SK-MEL-5 (cell line): ENCODE results near the gene SAMD4A. TPM values are rescaled to one million over a fixed set of nuclear protein-coding genes. Genes with fewer than 3 reads are reported as not detected.

Experiments used
- DNase-seq: peaks from one replicate; pipeline ENCODE4 v3.0.0-alpha.2; 2016; ENCODE audit warnings: low read depth, low spot score
- in situ Hi-C: cut with HindIII; loops from 2 replicates; pipeline ENCODE4 v1.10.0; 2016; ENCODE audit warnings: low sequenced_read_pairs, high pct_unique_total_duplicates, low pct_unique_long_range_greater_than_20kb
- total RNA-seq: library from RNA; depleted of rRNA; stranded (reverse); fragments of >200 nt; shearing (Covaris generic); gene quantifications from 2 replicates; pipeline ENCODE4 v1.2.3, GENCODE V29; 2014

SAMD4A gene
- total RNA-seq, 1 experiment from 2014 or later: 16.2 TPM

DNA sequence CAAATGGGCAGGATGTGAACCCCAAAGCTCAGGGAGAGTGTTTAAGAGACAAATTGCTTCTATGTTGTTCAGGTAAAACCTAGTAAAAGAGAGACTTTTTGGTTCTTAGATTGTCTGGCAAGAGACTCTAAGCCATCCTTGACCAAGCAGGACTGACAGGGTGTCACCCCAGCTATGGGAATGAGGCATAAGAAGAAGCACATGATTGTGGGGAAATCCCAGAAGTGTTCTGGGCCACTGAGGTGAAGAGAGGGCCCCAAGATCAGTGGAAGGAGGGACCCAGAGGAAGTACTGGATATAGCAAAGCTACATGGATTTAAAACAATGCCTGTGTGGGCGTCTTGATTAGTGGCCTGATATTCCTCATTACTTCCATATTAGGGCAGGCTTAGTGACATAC lies 99.0 kb downstream of the SAMD4A start:
- no peak for DNase-seq
- in situ Hi-C loops: no loop called here

GRCh38 chr14:54667026-54667744 lies 100.3 kb downstream of the SAMD4A start:
- no peak for DNase-seq
- in situ Hi-C loops: no loop called here

- in situ Hi-C loops: no loop called here
- no peak for DNase-seq
Measured at GRCh38 chr14:54667764-54668163, 100.8 kb downstream of the SAMD4A start.

DNA sequence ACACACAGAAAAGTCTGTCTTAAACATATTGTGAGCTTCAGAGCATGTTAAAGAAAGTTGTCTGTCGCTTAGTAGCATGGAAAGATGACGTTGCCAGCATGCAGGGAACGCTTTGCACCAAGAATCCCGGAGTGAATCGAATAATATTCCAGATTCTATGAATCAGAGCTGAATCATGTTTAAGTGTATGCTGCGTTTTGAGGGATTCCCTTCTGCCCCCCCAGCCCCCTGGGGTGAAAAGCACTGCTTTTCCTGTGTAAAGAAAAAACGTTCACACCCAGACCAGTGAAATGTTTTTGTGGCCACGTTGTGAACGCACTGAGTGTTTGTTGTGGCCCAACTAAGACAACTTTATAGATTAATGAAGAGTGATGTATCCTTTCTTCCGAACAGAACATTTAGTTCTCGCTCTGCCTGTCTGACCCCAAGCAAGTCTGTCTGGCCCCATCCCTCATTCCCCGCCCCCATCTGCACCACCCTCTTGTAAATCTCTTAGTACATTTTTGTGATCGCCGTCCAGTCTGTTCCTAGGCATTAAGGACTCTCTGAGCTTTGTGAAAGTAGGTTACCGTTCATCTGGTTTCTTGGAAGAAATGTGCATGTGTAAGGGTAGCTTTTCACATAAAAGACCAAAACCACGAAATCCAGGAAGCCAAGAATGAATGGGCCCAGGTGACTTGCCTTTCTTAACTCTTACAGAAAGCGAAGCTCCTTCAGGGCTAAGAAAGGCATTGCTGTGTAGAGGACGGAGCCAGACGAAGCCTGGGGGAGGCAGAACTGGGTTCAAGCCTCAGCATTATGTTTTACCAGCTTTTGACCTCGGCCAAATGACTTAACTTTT lies 103.0 kb downstream of the SAMD4A start:
- DNase-seq: no peak

DNA sequence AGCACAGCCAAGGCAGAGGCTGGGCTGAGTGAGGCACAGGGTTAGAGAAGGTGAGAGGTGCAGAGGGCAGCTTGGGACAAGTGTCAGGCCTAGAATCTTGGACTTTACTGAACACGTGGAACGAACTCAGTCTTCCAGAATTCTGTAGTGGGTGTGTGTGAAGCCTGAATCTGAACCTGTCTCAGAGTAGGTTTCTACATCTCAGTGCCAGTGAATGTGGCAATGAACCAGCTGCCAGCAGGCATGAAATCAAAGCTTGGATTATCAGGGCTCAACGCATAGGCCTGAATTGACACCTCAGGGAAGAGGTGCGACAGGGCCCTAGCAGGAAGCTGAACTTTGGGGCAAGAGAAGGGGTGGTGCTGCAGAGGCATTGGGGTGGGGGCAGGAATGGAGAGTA lies 104.6 kb downstream of the SAMD4A start:
- DNase-seq: no peak
- in situ Hi-C loops: no loop called here

More for the DNA sequence above, 103.0 kb downstream of the SAMD4A start:
- in situ Hi-C loops: no loop called here

DNA sequence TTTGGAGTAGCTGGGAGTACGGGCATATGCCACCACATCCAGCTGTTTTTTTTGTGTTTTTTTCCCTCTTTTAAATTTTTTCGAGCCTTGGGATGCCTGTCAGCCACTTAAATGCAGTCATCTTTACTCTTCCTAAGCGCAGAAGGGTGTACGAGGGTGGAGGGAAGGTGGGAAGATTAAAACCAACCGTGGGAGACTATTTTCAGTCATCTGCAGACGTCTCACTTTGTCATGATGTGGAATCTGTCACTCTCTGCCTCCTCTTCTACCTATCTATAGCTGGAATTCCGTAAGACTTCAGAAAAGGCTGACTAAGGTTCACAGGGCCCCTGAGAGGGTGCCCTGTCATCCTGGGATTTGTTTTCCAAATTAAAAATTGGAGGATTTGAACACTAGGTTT lies 105.3 kb downstream of the SAMD4A start:
- no peak for DNase-seq

DNA sequence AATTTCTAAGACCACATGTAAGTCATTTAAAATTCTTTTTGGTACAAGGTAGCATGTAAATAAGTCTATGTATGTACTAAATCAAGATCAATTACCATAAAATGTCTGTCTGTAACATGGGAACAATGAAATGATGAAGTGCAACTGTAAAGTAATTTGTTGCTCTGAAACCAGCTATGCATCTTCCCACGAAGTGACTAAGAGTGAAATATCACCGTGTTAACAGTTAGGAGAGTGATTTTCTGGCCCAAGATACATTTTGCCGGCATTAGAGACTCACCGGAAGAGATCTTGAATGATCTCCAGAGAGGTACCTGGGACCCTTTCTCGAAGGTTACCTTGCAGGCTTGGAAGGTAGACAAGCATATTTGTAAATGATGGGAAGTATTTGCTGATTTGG lies 105.8 kb downstream of the SAMD4A start:
- no peak for DNase-seq
- in situ Hi-C loops: no loop called here

More for the DNA sequence above, 105.3 kb downstream of the SAMD4A start:
- in situ Hi-C loops: no loop called here

DNA sequence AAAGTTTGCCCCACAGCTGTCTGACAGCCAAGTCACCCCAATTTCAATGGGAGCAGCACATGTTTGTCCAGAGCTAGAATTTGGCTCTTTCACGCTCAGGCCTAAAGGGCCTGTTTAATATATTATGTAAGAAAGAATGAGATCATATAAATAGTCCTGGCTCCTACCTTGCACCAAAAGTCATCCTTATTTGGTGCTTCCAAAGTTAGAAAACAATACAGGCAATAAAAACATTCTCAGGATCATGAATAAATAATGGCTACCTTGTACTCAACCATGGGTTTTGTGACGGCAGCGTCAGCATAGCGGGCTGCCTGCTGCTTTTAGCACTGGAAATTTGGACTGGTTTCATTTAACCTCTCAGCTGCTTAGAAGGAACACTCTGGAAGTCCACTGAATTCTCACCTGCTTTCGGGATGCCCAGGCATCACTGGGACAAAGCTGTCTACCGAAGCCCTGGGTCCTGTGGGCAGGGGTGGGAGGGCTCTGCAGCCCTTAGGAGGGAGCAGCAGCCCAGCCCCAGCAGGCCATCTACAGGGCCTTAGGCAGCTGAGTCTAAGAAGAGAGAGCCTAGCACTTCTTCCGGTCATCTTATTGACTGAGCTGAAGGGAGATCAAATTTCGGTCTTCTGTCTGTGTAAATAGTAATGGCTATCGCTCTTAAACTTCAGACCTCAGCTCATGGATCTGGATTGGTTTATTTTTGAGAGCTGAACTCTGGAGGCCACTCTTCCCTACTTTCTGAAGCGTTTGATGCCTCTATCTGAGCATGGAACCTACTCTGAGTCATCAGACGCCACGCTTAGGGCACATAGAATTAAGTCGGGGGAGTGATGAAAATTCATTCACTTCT lies 106.5 kb downstream of the SAMD4A start:
- peak; percentile 43 for DNase-seq
- in situ Hi-C loops: no loop called here

GRCh38 chr14:54674046-54674741 lies 107.3 kb downstream of the SAMD4A start:
- in situ Hi-C loops: no loop called here
- DNase-seq: no peak

- no peak for DNase-seq
- in situ Hi-C loops: no loop called here
Measured at GRCh38 chr14:54675236-54676128, 108.6 kb downstream of the SAMD4A start.

GRCh38 chr14:54676812-54677708 lies 110.1 kb downstream of the SAMD4A start:
- in situ Hi-C loops: no loop called here
- DNase-seq: peak; percentile 63

DNA sequence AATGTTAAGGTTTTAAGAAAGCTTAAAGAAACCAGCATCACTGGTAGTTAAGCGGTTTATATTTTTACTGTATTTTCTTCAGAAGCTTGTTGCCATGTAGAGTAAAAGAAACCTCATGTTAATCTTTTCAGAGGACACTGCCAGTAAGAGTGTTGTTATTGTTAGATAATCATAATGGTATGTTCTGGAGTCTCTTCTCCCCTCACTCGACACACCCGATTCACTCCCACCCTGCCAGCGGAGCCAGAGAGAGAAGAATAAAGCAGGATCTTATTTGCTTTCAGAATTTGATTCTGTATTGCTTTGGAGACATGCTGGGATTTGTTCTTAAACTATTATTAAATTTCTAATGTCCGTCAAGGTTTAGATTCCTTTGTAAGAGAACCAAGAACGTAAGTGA lies 113.7 kb downstream of the SAMD4A start:
- no peak for DNase-seq
- in situ Hi-C loops: no loop called here

- in situ Hi-C loops: no loop called here
- no peak for DNase-seq
Measured at GRCh38 chr14:54681811-54682261, 114.9 kb downstream of the SAMD4A start.

DNA sequence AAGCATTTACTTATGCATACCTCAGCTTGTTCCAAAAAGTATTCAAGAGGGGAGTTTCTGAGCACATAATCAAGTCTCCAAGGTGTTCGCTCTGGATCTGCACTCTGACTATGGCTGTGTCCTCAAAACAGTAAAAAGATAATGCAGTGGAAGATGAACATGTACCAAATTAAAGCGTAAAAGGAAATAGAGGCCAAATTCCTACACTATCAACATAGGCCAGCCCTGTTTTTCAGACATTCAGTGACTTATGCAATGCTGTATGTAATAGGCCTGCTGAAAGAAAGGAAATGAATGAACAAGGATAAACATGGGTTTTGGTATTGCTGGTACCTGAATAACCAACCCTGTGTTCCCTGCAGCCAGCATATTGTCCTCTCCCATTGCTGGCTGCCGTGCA lies 115.7 kb downstream of the SAMD4A start:
- in situ Hi-C loops: no loop called here

GRCh38 chr14:54683882-54684794 lies 117.2 kb downstream of the SAMD4A start:
- in situ Hi-C loops: no loop called here
- no peak for DNase-seq

More for the DNA sequence above, 115.7 kb downstream of the SAMD4A start:
- no peak for DNase-seq
